Natural killer cell treated with Interleukin-12 subunit alpha and Interleukin-12 subunit beta and Interleukin-15 and Interleukin-18, amount 100 ng/mL, for 72 hours (primary cell): ENCODE data around the gene HIGD2B. TPM values are rescaled to one million over a fixed set of nuclear protein-coding genes. Genes with fewer than 3 reads are reported as not detected.
"Not testable (repeated sequence)": the region's sequence is repeated elsewhere in the genome, so short reads cannot be mapped to it uniquely, and the experiment has no call there.

Experiments
- ATAC-seq, 2 donors: fragments of 150-1000 bp; cut with Tn5 transposase in 1 of 2; sonication (Bioruptor Pico), chemical (Tn5 transposase) in 1 of 2; 2 replicates each; pipeline ENCODE4 v1.10.0; 2021
- DNase-seq: peaks from one replicate; pipeline ENCODE4 v3.0.0; 2022; ENCODE audit warnings: low spot score
- H3K27ac Mint-ChIP-seq, 2 donors: 1 replicate in 1 of 2; 2 replicates in 1 of 2; pipeline ENCODE4 v1.8.0; 2022; ENCODE audit warnings: mixed read lengths in 2 of 2, mild to moderate bottlenecking in 1 of 2, moderate library complexity in 1 of 2
- H3K27me3 Mint-ChIP-seq, 2 donors: 1 replicate in 1 of 2; 2 replicates in 1 of 2; pipeline ENCODE4 v1.8.0; 2022; ENCODE audit warnings: mixed read lengths in 2 of 2
- H3K36me3 Mint-ChIP-seq: one replicate; pipeline ENCODE4 v1.8.0; 2022; ENCODE audit warnings: mixed read lengths
- H3K4me1 Mint-ChIP-seq, 2 donors: 1 replicate in 1 of 2; 2 replicates in 1 of 2; pipeline ENCODE4 v1.8.0; 2022; ENCODE audit warnings: low read depth in 2 of 2, mixed read lengths in 2 of 2, mild to moderate bottlenecking in 1 of 2
- H3K4me3 Mint-ChIP-seq: one replicate; pipeline ENCODE4 v1.8.0; 2022; ENCODE audit warnings: mixed read lengths
- H3K9me3 Mint-ChIP-seq: 2 replicates; pipeline ENCODE4 v1.8.0; 2022; ENCODE audit warnings: mixed read lengths
- total RNA-seq, 2 donors: library from RNA; stranded (reverse); gene quantifications; one replicate each; pipeline ENCODE4 v1.2.3, GENCODE V29; 2022

Gene HIGD2B
- total RNA-seq, 2 donors from 2014 or later = 0.26 to 0.39 TPM

DNA sequence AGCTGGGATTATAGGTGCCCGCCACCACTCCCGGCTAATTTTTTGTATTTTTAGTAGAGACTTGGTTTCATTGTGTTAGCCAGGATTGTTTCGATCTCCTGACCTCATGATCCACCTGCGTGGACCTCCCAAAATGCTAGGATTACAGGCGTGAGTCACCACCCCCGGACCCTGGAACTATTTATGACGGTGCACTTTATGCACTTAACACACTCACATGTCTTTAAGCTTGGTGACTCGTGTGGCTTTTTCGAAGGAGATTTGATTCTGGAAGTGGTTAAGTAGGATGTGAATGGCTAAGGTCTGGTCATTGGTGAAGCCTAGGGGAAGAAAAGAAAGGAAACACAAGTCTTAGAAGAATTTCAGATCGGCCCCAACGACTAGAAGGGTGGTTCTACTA, 20.3 kb upstream of the HIGD2B start:
- no peaks in the 10 kb centered on the region for H3K36me3 Mint-ChIP-seq
- ATAC-seq = no peak
- H3K27me3 Mint-ChIP-seq = no peaks in the 10 kb centered on the region
- H3K4me3 Mint-ChIP-seq = no peak overlapping the region
- H3K27ac Mint-ChIP-seq = no peak overlapping the region
- H3K4me1 Mint-ChIP-seq = peaks cover 0 to 5% of the 10 kb centered on the region in 2 donors
- DNase-seq = no peak
- no peaks in the 10 kb centered on the region for H3K9me3 Mint-ChIP-seq

DNA sequence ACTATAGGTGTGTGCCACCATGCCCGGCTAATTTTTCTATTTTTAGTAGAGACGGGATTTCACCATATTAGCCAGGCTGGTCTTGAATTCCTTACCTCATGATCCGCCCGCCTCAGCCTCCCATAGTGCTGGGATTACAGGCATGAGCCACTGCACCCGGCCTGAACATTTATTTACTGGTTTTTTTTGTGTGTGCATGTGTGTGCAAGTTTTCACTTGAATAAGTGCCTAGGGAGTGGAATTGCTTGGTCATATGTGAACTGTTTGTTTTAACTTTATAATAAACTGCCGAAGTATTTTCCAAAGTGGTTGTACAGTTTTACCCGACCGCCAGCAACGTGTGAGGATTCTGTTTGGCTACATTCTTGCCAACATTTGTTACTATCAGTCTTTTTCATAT, 14.1 kb upstream of the HIGD2B start:
- H3K27me3 Mint-ChIP-seq = no peaks in the 10 kb centered on the region
- no peak overlapping the region for H3K27ac Mint-ChIP-seq
- no peak for DNase-seq
- H3K4me1 Mint-ChIP-seq = peaks cover 2 to 5% of the 10 kb centered on the region in 2 donors
- ATAC-seq = no peak
- H3K4me3 Mint-ChIP-seq = no peak overlapping the region
- H3K36me3 Mint-ChIP-seq = no peaks in the 10 kb centered on the region
- no peaks in the 10 kb centered on the region for H3K9me3 Mint-ChIP-seq

DNA sequence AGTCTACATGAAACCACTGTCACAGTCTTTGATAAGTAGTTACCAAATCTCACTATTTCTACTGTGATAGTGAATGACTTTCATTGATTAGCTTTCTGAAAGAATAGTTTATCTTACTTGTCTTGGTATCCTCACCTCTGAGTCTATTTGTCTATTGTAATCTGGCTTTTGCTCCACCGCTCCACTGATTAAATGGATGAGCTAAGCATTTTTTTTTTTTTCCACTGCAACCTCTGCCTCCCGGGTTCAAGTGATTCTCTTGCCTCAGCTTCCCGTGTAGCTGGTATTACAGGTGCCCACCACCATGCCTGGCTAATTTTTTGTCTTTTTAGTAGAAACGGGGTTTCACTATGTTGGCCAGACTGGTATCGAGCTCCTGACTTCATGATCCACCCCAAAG, 13.0 kb upstream of the HIGD2B start:
- ATAC-seq (no peak), DNase-seq (no peak)
- no peaks in the 10 kb centered on the region for H3K9me3 Mint-ChIP-seq
- no peak overlapping the region for H3K27ac Mint-ChIP-seq
- no peaks in the 10 kb centered on the region for H3K27me3 Mint-ChIP-seq
- no peaks in the 10 kb centered on the region for H3K36me3 Mint-ChIP-seq
- no peak overlapping the region for H3K4me3 Mint-ChIP-seq
- H3K4me1 Mint-ChIP-seq = peaks cover 2 to 5% of the 10 kb centered on the region in 2 donors

DNA sequence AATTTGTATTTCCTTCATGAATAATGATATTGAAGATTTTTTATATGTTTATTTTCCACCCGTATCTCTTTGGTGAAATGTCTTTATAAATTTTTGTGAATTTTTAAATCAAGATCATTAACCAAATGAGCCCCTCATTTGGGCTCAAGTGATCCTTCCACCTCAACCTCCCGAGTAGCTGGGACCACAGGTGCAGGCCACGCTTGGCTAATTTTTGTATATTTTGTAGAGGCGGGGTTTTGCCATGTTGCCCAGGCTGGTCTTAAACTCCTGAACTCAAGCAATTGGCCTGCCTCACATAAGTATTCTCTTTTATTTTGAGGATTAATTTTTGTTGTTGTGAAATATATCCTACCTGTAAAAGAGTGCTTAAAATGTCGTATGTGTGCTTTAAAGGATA, 5.0 kb upstream of the HIGD2B start:
- no peak for DNase-seq
- peaks cover 8 to 13% of the 10 kb centered on the region in 2 donors for H3K4me1 Mint-ChIP-seq
- H3K27ac Mint-ChIP-seq = no peak overlapping the region
- H3K9me3 Mint-ChIP-seq = no peaks in the 10 kb centered on the region
- no peaks in the 10 kb centered on the region for H3K36me3 Mint-ChIP-seq
- ATAC-seq = no peak
- H3K4me3 Mint-ChIP-seq = no peak overlapping the region
- H3K27me3 Mint-ChIP-seq = no peaks in the 10 kb centered on the region

DNA sequence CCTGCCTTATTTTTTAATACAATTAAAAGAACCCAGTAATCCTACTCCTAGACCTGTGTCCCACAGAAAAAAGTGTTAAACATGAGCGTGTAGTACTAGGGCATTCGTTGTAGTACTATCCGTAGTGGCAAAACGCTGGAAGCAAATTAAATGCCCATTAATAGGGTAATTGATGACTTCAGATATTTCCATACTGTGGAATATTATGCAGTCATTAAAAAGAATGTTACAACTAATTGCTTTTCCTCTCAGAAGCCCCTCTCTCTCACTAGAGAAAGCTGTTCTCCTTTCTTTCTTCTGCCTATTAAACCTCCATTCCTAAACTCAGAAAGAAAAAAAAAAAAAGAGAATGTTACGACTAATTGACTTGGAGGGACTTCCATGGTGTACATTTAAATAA, 2.7 kb upstream of the HIGD2B start:
- no peaks in the 10 kb centered on the region for H3K27me3 Mint-ChIP-seq
- DNase-seq (no peak), ATAC-seq (no peak)
- no peak overlapping the region for H3K4me3 Mint-ChIP-seq
- peaks cover 15 to 17% of the 10 kb centered on the region in 2 donors for H3K4me1 Mint-ChIP-seq
- H3K27ac Mint-ChIP-seq = peak overlapping the region in 1 of 2 donors; percentile 43
- no peaks in the 10 kb centered on the region for H3K9me3 Mint-ChIP-seq
- H3K36me3 Mint-ChIP-seq = no peaks in the 10 kb centered on the region

DNA sequence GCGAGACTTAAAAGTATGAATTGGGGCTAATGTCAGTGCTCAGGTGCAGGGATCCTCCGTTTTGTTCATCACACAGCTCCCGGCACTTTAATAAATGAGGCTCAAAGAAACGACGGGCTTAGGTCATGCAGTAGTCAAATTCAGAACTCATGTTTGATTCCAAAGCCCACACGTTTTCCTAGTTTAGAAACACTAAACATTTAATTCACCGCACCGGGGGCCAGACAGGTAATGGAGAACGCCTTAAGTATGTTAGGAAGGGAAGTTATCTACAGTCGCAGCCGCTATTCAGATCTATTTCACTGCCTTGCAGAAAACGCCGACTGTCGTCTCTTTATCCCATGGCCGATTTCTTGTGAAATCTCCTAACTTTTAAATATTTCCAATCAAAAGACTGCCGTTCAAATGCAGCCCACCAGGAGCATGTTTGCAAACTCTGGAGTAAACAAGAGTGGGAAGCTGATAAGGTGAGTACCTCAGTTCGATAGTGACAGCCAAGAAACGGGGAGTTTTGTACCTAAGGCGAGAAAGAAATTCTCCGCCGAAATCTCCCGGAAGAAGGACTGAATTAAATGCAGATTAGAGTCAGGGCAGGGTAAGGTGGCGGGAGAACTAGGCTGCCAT, 569 bp downstream of the HIGD2B start:
- Mint-ChIP-seq H3K9me3 (no peaks in the 10 kb centered on the region), H3K4me3 (peak overlapping the region; percentile 98), H3K27ac (peak overlapping the region; percentile 91 to 98), H3K36me3 (no peaks in the 10 kb centered on the region), H3K4me1 (peaks cover 15% of the 10 kb centered on the region in 2 donors), H3K27me3 (peaks cover 0 to 3% of the 10 kb centered on the region in 2 donors)
- ATAC-seq (no peak), DNase-seq (no peak)

DNA sequence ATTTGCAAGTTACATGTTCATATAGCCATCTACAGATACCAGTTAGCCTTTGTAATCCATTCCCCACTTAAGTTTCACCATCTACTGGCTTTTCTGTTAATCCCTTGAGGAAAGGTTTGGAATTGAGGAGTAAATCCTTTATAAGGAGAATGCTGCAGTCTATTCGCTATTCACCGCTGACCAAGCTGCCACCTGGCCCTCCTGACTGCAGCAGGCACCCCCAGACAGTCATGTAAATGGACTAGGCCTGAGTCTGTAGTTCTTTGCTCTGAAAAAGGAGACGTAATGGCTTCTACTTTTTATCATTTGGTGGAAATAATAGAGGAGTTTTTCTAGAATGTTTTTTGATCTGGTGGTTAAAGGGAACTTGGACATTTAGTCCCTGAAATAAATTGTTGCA, 3.2 kb downstream of the HIGD2B start:
- no peaks in the 10 kb centered on the region for H3K36me3 Mint-ChIP-seq
- ATAC-seq (no peak), DNase-seq (no peak)
- no peak overlapping the region for H3K27ac Mint-ChIP-seq
- peaks cover 15 to 17% of the 10 kb centered on the region in 2 donors for H3K27me3 Mint-ChIP-seq
- no peak overlapping the region for H3K4me3 Mint-ChIP-seq
- peaks cover 15% of the 10 kb centered on the region in 2 donors for H3K4me1 Mint-ChIP-seq
- no peaks in the 10 kb centered on the region for H3K9me3 Mint-ChIP-seq

DNA sequence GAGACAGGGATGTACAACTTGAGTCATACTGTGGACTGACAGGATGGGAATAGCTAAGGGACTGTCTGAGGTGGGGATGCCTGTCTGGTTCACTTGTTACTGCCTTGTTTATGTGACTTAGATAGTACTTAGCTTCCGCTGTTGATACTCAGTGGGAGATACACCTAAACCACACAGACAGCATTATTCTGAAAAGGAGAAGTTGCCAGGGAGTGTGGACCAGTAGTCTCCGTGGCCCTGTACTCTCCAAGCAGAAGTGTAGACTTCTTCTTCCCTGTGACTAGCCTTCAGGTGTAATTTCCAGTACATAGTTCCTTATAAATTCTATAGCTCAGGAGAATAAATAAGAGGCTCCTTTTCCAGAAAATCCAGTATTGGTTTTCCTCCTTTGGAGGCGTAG, 5.1 kb downstream of the HIGD2B start:
- Mint-ChIP-seq H3K9me3 (no peaks in the 10 kb centered on the region), H3K27ac (no peak overlapping the region), H3K36me3 (no peaks in the 10 kb centered on the region), H3K4me1 (peaks cover 7 to 8% of the 10 kb centered on the region in 2 donors), H3K4me3 (no peak overlapping the region), H3K27me3 (peaks cover 20 to 31% of the 10 kb centered on the region in 2 donors)
- ATAC-seq (no peak), DNase-seq (no peak)

DNA sequence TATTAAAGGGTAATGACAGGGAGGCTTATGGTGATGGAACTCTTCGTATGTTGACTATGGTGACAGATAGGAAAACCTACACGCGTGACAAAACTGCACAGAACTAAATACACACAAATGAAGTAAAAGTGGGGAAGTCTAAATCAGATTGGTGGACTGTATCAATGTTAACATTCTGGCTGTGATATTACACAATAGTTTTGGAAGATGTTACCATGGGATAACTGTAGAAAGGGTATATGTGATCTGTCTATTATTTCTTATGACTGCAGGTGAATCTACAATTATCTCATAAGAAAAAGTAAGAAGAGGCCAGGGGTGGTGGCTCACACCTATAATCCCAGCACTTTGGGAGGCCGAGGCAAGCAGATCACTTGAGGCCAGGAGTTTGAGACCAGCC, 9.1 kb downstream of the HIGD2B start:
- Mint-ChIP-seq H3K4me3 (no peak overlapping the region), H3K9me3 (no peaks in the 10 kb centered on the region), H3K27ac (no peak overlapping the region), H3K27me3 (peaks cover 22 to 31% of the 10 kb centered on the region in 2 donors), H3K4me1 (no peaks in the 10 kb centered on the region), H3K36me3 (no peaks in the 10 kb centered on the region)
- DNase-seq (no peak), ATAC-seq (no peak)

DNA sequence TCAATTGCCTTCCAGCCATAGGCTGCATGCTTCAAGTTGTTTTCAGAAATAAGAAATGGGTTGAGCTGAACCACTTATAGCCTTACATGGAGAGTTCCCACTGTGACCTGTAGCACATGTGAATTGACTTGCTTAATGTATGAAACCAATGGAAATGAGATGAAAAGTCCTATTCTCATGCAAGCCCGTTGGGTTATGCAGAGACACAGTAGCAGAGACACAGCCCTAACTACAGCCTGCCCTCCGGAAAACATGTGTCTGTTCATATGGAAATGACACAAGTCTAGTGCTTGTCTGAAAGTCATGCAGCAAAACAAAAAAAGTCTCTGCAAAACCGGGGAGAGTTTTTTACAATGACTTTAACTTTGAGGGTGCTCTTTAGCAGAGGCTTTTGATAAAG, 14.5 kb downstream of the HIGD2B start:
- H3K4me3 Mint-ChIP-seq = no peak overlapping the region
- H3K36me3 Mint-ChIP-seq = no peaks in the 10 kb centered on the region
- ATAC-seq = no peak
- no peaks in the 10 kb centered on the region for H3K9me3 Mint-ChIP-seq
- H3K27me3 Mint-ChIP-seq = peaks cover 2 to 6% of the 10 kb centered on the region in 2 donors
- no peak overlapping the region for H3K27ac Mint-ChIP-seq
- no peak for DNase-seq
- H3K4me1 Mint-ChIP-seq = peaks cover 0 to 4% of the 10 kb centered on the region in 2 donors

DNA sequence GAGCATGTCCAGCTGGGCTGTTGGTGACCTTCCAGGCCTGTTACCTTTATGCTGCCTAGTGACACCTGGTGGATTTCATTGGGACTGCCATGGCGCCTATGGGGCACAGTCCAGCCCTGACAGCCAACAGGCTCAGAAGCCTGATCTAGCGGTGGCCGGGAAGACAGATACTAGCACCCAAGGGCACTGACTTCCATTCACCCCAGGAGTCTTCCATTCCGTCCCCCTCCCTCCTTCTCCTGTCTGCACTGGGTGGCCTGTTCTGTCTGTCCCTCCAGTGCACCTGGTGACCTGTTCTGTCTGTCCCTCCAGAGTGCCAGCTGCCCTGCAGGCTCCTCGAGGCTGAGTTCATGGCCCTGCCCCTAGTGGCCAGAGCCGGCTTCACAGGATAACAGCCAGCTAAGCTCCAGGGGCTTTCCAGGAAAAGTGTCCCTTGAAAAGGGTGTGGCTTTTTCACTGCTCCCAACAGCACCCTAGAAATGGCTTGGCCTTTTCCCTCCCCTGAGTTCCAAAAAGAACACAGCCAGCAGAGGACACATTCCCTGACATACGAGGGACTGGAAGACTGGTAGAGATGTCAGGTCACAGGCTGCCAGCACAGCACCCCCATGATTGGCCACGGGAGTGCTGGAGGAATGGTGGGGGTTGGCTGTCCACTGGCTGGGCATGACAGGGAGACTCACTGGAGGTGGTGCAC, 15.2 kb downstream of the HIGD2B start:
- not testable (repeated sequence) for H3K27ac Mint-ChIP-seq, H3K4me1 Mint-ChIP-seq, H3K36me3 Mint-ChIP-seq, H3K27me3 Mint-ChIP-seq, H3K9me3 Mint-ChIP-seq
- peak; percentile 74 for DNase-seq
- peak overlapping the region; percentile 9 for H3K4me3 Mint-ChIP-seq
- peak; percentile 93 to 97 for ATAC-seq

DNA sequence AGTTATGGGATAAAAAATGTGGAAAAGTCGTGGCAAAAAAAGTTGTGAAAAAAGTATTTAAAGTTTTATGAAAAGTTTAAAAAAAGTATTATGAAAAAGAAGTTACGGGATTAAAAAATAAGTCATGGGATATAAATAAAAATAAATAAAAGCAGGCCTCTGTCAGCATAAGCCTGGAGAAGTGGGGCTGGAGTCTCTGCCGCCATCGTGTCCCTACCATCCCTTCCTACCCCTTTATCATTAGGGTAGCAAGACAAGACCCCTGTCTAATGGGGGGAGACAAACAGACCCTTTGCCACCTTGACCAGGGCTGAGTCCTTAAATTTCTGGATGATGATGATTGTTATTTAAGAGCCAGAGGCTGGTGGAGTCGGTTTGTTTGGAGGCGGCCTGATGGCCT, 16.2 kb downstream of the HIGD2B start:
- H3K4me3 Mint-ChIP-seq, ATAC-seq, H3K4me1 Mint-ChIP-seq, H3K9me3 Mint-ChIP-seq, DNase-seq, H3K36me3 Mint-ChIP-seq, H3K27ac Mint-ChIP-seq, H3K27me3 Mint-ChIP-seq: not testable (repeated sequence)

DNA sequence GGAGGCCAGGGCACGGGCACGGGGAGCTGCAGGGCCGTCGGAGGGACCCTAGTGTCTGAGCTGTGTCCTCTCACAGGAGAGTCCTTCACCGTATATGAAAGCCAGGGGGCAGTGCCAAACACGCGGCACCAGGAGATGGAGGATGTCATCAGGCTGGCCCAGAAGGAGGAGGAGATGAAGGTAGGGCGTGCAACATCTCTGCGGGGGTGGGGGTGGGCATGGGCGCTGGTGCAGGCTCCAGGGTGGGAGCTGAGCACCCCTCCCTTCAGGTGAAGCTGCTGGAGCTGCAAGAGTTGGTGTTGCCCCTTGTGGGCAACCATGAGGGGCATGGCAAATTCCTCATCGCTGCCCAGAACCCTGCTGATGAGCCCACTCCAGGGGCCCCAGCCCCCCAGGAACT, 20.3 kb downstream of the HIGD2B start:
- ATAC-seq, H3K4me3 Mint-ChIP-seq, DNase-seq, H3K36me3 Mint-ChIP-seq, H3K9me3 Mint-ChIP-seq, H3K27me3 Mint-ChIP-seq, H3K27ac Mint-ChIP-seq, H3K4me1 Mint-ChIP-seq: not testable (repeated sequence)

DNA sequence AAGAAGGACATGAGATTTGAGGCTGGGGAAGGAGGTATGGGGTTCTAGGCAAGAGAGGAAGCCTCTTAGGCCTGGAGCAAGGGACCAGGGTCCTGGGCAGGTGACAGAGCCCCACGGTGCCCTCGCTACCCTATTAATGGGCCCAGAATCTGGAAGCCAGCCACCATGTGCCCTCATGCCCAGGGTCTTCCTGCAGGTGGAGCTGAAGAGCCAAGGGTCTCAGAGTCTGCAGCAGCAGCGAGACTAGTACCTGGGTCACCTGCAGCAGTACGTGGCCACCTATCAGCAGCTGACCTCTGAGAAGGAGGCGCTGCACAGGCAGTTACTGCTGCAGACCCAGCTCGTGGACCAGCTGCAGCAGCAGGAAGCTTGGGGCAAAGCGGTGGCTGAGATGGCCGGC, 22.1 kb downstream of the HIGD2B start:
- H3K9me3 Mint-ChIP-seq, H3K36me3 Mint-ChIP-seq, H3K27me3 Mint-ChIP-seq, H3K4me3 Mint-ChIP-seq, DNase-seq, H3K4me1 Mint-ChIP-seq, ATAC-seq, H3K27ac Mint-ChIP-seq: not testable (repeated sequence)

DNA sequence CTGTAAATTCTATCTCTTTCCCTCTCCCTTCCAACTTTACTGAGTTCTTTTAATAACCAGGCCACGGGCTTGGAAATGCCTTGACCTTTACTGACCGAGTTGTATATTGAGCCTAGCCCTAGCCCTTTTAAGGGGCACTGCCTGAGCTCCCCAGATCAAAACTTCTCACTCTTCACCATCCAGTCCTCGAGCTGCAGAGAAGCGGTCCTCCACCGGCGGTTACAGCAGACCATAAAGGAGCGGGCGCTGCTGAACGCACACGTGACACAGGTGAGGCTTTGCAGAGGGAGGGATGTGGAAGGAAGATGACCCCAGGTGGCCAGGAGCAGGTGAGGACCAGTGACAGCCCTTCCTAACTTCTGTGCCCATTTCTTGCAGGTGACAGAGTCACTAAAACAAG, 24.9 kb downstream of the HIGD2B start:
- H3K9me3 Mint-ChIP-seq, H3K4me1 Mint-ChIP-seq, H3K27ac Mint-ChIP-seq, DNase-seq, H3K27me3 Mint-ChIP-seq, ATAC-seq, H3K4me3 Mint-ChIP-seq, H3K36me3 Mint-ChIP-seq: not testable (repeated sequence)
